ENCODE data around the gene CFAP410.

DNA sequence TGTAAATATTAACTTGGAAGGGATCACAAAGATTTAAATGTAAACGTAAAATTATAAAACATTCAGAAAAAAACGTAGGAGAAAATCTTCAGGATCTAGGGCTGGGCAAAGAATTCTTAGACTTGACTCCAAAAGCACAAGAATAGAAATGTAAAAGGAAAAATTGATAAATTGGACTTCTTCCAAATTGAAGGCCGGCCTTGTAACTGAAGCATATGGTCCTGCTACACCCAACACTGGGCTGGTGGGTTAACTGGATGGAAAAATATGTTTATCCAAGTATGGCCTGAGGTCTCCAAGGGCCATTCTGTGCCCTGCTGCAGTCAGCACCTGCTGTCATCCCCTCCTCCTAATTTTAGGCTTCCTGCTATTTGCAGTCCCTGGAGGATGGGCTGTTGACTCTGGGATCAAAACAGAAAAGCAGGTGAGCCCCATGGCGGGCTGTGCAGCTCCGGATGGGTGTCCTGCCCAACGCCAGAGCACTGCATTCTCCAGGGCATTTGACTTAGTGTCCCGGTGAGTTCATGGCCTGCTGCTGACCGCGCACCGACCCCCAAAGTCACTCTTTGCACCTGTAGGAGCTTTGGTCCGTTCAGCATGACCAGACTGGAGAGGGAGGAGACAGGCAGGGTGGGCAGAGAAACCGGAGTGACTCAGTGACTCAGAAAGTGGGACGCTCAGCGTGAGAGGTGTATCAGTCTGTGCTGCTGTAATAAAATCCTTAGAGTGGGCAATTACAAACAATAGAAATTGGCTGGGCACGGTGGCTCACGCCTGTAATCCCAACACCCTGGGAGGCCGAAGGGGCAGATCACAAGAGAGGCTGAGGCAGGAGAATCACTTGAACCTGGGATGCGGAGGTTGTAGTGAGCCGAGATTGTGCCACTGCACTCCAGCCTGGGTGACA lies 59.6 kb downstream of the CFAP410 start:
- TF ChIP-seq CTCF (IDR thresholded peaks at IDR 0.05), result no peak
- no peak for TF ChIP-seq POLR2A (IDR thresholded peaks at IDR 0.05)

Measured in stomach (tissue), 4 donors.